ENCODE measurements around the gene UBE2O.

DNA sequence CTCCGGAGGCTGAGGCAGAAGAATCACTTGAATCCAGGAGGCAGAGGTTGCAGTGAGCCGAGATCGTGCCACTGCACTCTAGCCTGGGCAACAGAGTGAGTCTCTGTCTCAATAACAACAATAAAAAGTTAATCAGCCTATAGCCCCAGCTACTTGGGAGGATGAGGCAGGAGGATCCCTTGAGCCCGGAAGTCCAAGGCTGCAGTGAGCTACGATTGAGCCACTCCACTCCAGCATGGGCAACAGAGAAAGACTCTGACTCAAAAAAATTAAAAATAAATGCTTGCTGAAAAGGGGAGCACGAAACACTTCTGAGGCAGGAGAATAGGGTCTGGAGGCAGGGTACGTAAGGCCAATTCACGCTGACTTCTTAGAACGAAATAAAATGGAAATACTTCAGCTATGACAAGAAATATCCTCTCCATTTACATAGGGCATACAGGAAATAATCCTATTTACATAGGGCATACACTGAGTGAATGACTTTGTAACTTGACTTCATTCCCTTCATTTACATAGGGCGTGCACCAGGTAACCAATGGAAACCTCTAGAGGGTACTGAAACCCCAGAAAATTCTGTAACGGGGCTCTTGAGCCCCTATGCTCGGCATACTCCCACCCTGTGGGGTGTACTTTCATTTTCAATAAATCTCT is 96.0 kb downstream of the UBE2O start:
- TF ChIP-seq, protein P1, sequence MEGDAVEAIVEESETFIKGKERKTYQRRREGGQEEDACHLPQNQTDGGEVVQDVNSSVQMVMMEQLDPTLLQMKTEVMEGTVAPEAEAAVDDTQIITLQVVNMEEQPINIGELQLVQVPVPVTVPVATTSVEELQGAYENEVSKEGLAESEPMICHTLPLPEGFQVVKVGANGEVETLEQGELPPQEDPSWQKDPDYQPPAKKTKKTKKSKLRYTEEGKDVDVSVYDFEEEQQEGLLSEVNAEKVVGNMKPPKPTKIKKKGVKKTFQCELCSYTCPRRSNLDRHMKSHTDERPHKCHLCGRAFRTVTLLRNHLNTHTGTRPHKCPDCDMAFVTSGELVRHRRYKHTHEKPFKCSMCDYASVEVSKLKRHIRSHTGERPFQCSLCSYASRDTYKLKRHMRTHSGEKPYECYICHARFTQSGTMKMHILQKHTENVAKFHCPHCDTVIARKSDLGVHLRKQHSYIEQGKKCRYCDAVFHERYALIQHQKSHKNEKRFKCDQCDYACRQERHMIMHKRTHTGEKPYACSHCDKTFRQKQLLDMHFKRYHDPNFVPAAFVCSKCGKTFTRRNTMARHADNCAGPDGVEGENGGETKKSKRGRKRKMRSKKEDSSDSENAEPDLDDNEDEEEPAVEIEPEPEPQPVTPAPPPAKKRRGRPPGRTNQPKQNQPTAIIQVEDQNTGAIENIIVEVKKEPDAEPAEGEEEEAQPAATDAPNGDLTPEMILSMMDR (IDR thresholded peaks at IDR 0.05; ENCODE audit: low read depth, low read length) = no peak
- no peak for TF ChIP-seq EZH2phosphoT487 (IDR thresholded peaks at IDR 0.05; ENCODE audit: low read depth)
